Memory B cell (primary cell): Measurements from ENCODE around the gene RCHY1.

Source experiments
- ATAC-seq: fragments of 150-1000 bp; cut with Tn5 transposase; 2 replicates; pipeline ENCODE4 v1.10.0; 2021; ENCODE audit warnings: low read depth, mild to moderate bottlenecking, moderate library complexity
- DNase-seq, 2 donors: peaks; one replicate each; pipeline ENCODE4 v3.0.0; 2022; ENCODE audit warnings: low spot score in 2 of 2
- H3K27ac Mint-ChIP-seq: one replicate; pipeline ENCODE4 v1.8.0; 2022; ENCODE audit warnings: mild to moderate bottlenecking, moderate library complexity, mixed read lengths
- H3K27me3 Mint-ChIP-seq: one replicate; pipeline ENCODE4 v1.8.0; 2022; ENCODE audit warnings: mixed read lengths
- H3K36me3 Mint-ChIP-seq: one replicate; pipeline ENCODE4 v1.8.0; 2022; ENCODE audit warnings: mild to moderate bottlenecking, mixed read lengths
- H3K4me1 Mint-ChIP-seq: one replicate; pipeline ENCODE4 v1.8.0; 2022; ENCODE audit warnings: mixed read lengths
- H3K4me3 Mint-ChIP-seq: one replicate; pipeline ENCODE4 v1.8.0; 2022; ENCODE audit warnings: mild to moderate bottlenecking, moderate library complexity, mixed read lengths
- H3K9me3 Mint-ChIP-seq: one replicate; pipeline ENCODE4 v1.8.0; 2022; ENCODE audit warnings: mixed read lengths

The RCHY1 gene

GRCh38 chr4:75429208-75429607 is 85.0 kb downstream of the RCHY1 start:
- no peak overlapping the region for H3K27ac Mint-ChIP-seq

More at GRCh38 chr4:75429208-75429607, 85.0 kb downstream of the RCHY1 start:
- no peak for DNase-seq
- Mint-ChIP-seq H3K4me1 (no peaks in the 10 kb centered on the region), H3K36me3 (peaks cover 4% of the 10 kb centered on the region), H3K27me3 (peaks cover 7% of the 10 kb centered on the region), H3K9me3 (peaks cover 2% of the 10 kb centered on the region), H3K4me3 (no peak overlapping the region)
- no peak for ATAC-seq
